Measurements from ENCODE around the gene TCF3. TPM values are rescaled to one million over a fixed set of nuclear protein-coding genes. Genes with fewer than 3 reads are reported as not detected.

The TCF3 gene
- polyA plus RNA-seq, 1 donor from 2014 or later, result 31.7 TPM

- Histone ChIP-seq H3F3A (ENCODE audit: insufficient read depth, low read length, poor library complexity, severe bottlenecking) (no peaks in the 10 kb centered on the region), H3K27ac (ENCODE audit: low read length) (no peak overlapping the region), H3K4me3 (ENCODE audit: low read length) (peak overlapping the region; percentile 34), H4K20me1 (ENCODE audit: insufficient read depth) (no peaks in the 10 kb centered on the region), H3K9ac (ENCODE audit: low read length) (no peak overlapping the region), H3K36me3 (ENCODE audit: insufficient read depth, low read length) (no peaks in the 10 kb centered on the region), H3K4me2 (ENCODE audit: low read length) (no peak overlapping the region), H3K27me3 (ENCODE audit: insufficient read depth, low read depth, low read length) (peaks cover 41% of the 10 kb centered on the region), H3K79me2 (replicated peaks; ENCODE audit: insufficient read depth, low read length) (no peaks in the 10 kb centered on the region), H2AFZ (ENCODE audit: low read depth, low read length) (no peak overlapping the region), H3K9me2 (ENCODE audit: insufficient read depth, low read length) (no peaks in the 10 kb centered on the region), H3K9me3 (ENCODE audit: low read length) (no peaks in the 10 kb centered on the region)
- TF ChIP-seq MXI1 (conservative IDR thresholded peaks at IDR 0.05; ENCODE audit: poor library complexity, severe bottlenecking) (no peak), EP300 (conservative IDR thresholded peaks at IDR 0.05; ENCODE audit: poor library complexity, severe bottlenecking) (no peak), TAF1 (IDR thresholded peaks at IDR 0.05; ENCODE audit: low read depth) (no peak), RAD21 (conservative IDR thresholded peaks at IDR 0.05) (no peak), POLR2AphosphoS5 (IDR thresholded peaks at IDR 0.05) (no peak), SMC3 (conservative IDR thresholded peaks at IDR 0.05; ENCODE audit: poor library complexity) (no peak), EZH2 (IDR thresholded peaks at IDR 0.05; ENCODE audit: borderline replicate concordance, insufficient read depth, low read length, poor library complexity, severe bottlenecking) (no peak)
- TF ChIP-seq, protein P1, sequence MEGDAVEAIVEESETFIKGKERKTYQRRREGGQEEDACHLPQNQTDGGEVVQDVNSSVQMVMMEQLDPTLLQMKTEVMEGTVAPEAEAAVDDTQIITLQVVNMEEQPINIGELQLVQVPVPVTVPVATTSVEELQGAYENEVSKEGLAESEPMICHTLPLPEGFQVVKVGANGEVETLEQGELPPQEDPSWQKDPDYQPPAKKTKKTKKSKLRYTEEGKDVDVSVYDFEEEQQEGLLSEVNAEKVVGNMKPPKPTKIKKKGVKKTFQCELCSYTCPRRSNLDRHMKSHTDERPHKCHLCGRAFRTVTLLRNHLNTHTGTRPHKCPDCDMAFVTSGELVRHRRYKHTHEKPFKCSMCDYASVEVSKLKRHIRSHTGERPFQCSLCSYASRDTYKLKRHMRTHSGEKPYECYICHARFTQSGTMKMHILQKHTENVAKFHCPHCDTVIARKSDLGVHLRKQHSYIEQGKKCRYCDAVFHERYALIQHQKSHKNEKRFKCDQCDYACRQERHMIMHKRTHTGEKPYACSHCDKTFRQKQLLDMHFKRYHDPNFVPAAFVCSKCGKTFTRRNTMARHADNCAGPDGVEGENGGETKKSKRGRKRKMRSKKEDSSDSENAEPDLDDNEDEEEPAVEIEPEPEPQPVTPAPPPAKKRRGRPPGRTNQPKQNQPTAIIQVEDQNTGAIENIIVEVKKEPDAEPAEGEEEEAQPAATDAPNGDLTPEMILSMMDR (IDR thresholded peaks at IDR 0.05; ENCODE audit: poor library complexity, severe bottlenecking), result no peak
- TF ChIP-seq, protein P2, sequence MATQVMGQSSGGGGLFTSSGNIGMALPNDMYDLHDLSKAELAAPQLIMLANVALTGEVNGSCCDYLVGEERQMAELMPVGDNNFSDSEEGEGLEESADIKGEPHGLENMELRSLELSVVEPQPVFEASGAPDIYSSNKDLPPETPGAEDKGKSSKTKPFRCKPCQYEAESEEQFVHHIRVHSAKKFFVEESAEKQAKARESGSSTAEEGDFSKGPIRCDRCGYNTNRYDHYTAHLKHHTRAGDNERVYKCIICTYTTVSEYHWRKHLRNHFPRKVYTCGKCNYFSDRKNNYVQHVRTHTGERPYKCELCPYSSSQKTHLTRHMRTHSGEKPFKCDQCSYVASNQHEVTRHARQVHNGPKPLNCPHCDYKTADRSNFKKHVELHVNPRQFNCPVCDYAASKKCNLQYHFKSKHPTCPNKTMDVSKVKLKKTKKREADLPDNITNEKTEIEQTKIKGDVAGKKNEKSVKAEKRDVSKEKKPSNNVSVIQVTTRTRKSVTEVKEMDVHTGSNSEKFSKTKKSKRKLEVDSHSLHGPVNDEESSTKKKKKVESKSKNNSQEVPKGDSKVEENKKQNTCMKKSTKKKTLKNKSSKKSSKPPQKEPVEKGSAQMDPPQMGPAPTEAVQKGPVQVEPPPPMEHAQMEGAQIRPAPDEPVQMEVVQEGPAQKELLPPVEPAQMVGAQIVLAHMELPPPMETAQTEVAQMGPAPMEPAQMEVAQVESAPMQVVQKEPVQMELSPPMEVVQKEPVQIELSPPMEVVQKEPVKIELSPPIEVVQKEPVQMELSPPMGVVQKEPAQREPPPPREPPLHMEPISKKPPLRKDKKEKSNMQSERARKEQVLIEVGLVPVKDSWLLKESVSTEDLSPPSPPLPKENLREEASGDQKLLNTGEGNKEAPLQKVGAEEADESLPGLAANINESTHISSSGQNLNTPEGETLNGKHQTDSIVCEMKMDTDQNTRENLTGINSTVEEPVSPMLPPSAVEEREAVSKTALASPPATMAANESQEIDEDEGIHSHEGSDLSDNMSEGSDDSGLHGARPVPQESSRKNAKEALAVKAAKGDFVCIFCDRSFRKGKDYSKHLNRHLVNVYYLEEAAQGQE (IDR thresholded peaks at IDR 0.05; ENCODE audit: borderline replicate concordance), result no peak
Measured at GRCh38 chr19:1675633-1676350, 23.4 kb upstream of the TCF3 start.

DNA sequence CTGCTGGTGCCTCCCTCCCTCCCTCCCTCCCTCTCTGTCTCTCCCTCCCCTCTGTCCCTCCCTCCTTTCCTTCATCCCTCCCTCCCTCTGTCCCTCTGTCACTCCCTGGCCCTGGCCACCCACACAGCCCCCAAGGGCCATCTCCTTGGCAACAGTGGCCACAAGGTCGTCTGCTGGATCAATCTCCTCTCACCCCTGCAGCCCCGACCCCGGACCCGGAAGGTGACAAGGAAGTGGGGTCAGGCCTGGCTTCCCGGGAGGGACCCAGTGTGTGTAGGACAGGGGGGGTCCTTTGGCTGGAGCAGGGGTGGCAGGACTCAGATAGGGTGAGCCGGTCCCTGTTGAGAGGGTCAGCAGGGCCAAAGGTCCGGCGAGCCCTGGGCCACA is 21.9 kb upstream of the TCF3 start:
- H3F3A ChIP-seq (ENCODE audit: insufficient read depth, low read length, poor library complexity, severe bottlenecking), result no peaks in the 10 kb centered on the region
- no peak overlapping the region for H3K9ac ChIP-seq (ENCODE audit: low read length)
- no peaks in the 10 kb centered on the region for H4K20me1 ChIP-seq (ENCODE audit: insufficient read depth)
- H3K79me2 ChIP-seq (replicated peaks; ENCODE audit: insufficient read depth, low read length), result no peaks in the 10 kb centered on the region
- peaks cover 54% of the 10 kb centered on the region for H3K27me3 ChIP-seq (ENCODE audit: insufficient read depth, low read depth, low read length)
- no peak overlapping the region for H3K4me2 ChIP-seq (ENCODE audit: low read length)
- H3K36me3 ChIP-seq (ENCODE audit: insufficient read depth, low read length), result no peaks in the 10 kb centered on the region
- H3K9me3 ChIP-seq (ENCODE audit: low read length), result no peaks in the 10 kb centered on the region
- no peak overlapping the region for H3K4me3 ChIP-seq (ENCODE audit: low read length)
- TF ChIP-seq, protein P2 (IDR thresholded peaks at IDR 0.05; ENCODE audit: borderline replicate concordance), result no peak
- TF ChIP-seq SMC3 (conservative IDR thresholded peaks at IDR 0.05; ENCODE audit: poor library complexity), result no peak
- no peak for TF ChIP-seq POLR2AphosphoS5 (IDR thresholded peaks at IDR 0.05)
- TF ChIP-seq RAD21 (conservative IDR thresholded peaks at IDR 0.05), result no peak
- TF ChIP-seq, protein P1 (IDR thresholded peaks at IDR 0.05; ENCODE audit: poor library complexity, severe bottlenecking), result no peak
- TF ChIP-seq TAF1 (IDR thresholded peaks at IDR 0.05; ENCODE audit: low read depth), result no peak
- no peak overlapping the region for H3K27ac ChIP-seq (ENCODE audit: low read length)
- no peaks in the 10 kb centered on the region for H3K9me2 ChIP-seq (ENCODE audit: insufficient read depth, low read length)
- H2AFZ ChIP-seq (ENCODE audit: low read depth, low read length), result no peak overlapping the region
